Measurements from ENCODE around the gene HDHD5.

DNA sequence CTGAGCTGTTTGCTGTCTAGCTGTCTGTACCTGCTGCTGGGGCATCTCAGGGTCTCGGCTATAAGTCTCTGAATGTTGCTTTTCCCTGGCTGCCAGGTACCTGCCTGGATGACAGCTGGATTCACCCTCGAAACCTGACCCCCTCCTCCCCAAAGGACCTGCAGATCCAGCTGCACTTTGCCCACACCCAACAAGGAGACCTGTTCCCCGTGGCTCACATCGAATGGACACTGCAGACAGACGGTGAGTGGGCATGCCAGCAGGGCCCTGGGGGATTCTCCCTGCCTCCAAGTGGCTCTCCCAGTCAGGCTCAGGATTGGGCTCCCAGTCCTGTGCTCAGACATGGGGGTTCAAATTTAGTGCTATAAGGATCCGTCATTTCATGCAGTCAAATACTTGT, 61.4 kb downstream of the HDHD5 start:
- no peak for TF ChIP-seq CTCF (IDR thresholded peaks at IDR 0.05)
- TF ChIP-seq POLR2AphosphoS5 (IDR thresholded peaks at IDR 0.05) = no peak
- no peak for TF ChIP-seq EP300 (IDR thresholded peaks at IDR 0.05)

All from suprapubic skin (tissue), 4 donors.